ENCODE data around the gene KDM5B. TPM values are rescaled to one million over a fixed set of nuclear protein-coding genes. Genes with fewer than 3 reads are reported as not detected.
"Not testable (repeated sequence)": the region's sequence is repeated elsewhere in the genome, so short reads cannot be mapped to it uniquely, and the experiment has no call there.

KDM5B gene
- total RNA-seq, 3 donors from 2014 or later = 19.4 to 36.0 (median 28.9) TPM

DNA sequence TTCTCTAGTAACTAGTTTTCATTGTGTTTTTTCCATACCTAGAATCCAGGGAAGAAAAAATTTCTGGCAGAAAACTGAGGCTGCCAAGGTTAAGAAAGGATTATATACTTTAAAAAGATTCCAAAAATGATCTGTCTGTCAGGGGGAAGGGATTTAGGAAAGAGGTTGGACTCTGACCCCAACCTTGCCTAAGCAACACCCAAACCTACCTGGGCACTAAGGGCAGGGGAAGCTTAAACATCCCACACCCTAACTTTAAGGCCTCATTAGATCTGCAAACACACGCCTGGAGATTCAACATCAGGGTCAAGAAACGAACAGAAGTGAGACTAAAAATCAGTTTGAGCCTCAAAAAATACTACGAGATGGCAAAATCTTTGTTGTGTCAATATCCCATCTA, 19.4 kb downstream of the KDM5B start:
- no peak overlapping the region for H3K4me3 Mint-ChIP-seq
- peaks cover 19% of the 10 kb centered on the region for H3K4me1 Mint-ChIP-seq (ENCODE audit: low read depth)
- H3K9me3 Mint-ChIP-seq = no peaks in the 10 kb centered on the region
- H3K36me3 Mint-ChIP-seq (ENCODE audit: insufficient read depth) = peaks cover 3% of the 10 kb centered on the region
- DNase-seq (no peak), ATAC-seq (no peak)
- no peaks in the 10 kb centered on the region for H3K27me3 Mint-ChIP-seq (ENCODE audit: low read depth)

DNA sequence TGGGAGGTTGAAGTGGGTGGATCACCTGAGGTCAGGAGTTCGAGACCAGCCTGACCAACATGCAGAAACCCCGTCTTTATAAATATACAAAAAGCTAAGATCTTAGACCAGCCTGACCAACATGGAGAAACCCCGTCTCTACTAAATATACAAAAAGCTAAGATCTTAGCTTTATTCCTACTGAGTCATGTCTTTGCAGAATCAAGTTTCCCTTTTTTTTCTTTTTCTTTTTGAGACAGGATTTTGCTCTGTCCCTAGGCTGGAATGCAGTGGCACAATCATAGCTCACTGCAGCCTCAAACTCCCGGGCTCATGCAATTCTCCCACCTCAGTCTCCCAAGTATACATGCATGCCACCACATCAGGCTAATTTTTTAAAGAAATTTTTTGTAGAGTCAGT, 21.4 kb downstream of the KDM5B start:
- ATAC-seq = no peak
- peaks cover 17% of the 10 kb centered on the region for H3K4me1 Mint-ChIP-seq (ENCODE audit: low read depth)
- H3K4me3 Mint-ChIP-seq = no peak overlapping the region
- H3K36me3 Mint-ChIP-seq (ENCODE audit: insufficient read depth) = peaks cover 3% of the 10 kb centered on the region
- no peak for DNase-seq
- H3K27me3 Mint-ChIP-seq (ENCODE audit: low read depth) = no peaks in the 10 kb centered on the region
- H3K9me3 Mint-ChIP-seq = no peaks in the 10 kb centered on the region

DNA sequence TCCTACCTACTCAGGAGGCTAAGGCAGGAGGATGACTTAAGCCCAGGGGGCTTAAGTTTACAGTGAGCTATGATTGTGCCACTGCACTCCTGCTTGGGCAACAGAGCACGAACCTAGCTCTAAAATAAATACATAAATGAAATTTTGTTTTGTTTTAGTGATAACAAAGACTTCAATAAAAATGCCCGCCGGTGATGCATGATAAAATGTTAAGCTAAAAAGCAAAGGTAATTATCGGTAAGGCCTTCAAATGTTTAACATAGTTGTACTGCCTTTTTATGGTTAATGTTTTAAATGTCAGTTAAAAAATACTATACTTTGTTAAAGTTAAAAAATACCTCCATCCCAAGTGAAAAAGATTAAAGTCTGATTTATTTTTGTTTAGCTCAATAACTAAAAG, 27.0 kb downstream of the KDM5B start:
- H3K9me3 Mint-ChIP-seq = no peaks in the 10 kb centered on the region
- DNase-seq = no peak
- no peak for ATAC-seq
- H3K4me3 Mint-ChIP-seq = no peak overlapping the region
- no peaks in the 10 kb centered on the region for H3K27me3 Mint-ChIP-seq (ENCODE audit: low read depth)
- peaks cover 5% of the 10 kb centered on the region for H3K36me3 Mint-ChIP-seq (ENCODE audit: insufficient read depth)
- peaks cover 18% of the 10 kb centered on the region for H3K4me1 Mint-ChIP-seq (ENCODE audit: low read depth)

DNA sequence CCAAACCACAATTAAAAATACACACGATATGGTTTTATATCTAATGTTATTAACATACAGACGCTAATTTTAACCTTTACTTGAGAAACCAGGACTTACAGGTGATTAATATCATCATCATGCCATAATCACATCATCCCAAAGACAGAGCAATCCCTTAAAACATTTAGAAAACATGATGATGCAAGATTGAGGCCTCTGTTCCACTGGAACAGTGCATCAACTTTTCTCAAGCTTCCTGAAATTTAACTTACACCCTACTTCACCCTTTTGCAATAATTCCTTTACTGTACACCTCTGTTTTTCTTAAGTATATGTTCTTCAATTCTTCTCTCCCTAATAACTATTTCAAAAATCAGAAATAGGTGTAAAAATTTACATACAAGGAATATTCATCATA, 38.1 kb downstream of the KDM5B start:
- DNase-seq (no peak), ATAC-seq (no peak)
- Mint-ChIP-seq H3K4me1 (ENCODE audit: low read depth) (no peaks in the 10 kb centered on the region), H3K36me3 (ENCODE audit: insufficient read depth) (peaks cover 39% of the 10 kb centered on the region), H3K9me3 (no peaks in the 10 kb centered on the region), H3K4me3 (no peak overlapping the region), H3K27me3 (ENCODE audit: low read depth) (no peaks in the 10 kb centered on the region)

DNA sequence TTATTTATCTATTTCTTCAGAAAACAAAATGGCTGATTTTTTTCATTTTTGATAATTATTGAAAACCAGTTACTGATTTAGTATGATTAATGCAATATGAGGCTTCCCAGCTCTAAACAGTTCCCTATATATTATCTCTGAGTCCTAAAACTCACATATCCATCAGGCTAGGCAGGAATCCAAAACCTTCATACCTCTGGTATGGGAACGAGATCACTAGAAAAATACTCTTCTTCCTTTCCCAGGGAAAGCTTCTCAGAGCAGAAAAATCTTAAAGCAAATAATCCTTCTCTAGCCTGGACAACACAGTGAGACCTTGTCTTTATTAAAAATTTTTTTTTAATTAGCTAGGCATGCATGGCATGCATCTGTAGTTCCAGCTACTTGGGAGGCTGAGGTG, 42.5 kb downstream of the KDM5B start:
- no peak for ATAC-seq
- DNase-seq = no peak
- Mint-ChIP-seq H3K4me3 (no peak overlapping the region), H3K27me3 (ENCODE audit: low read depth) (no peaks in the 10 kb centered on the region), H3K36me3 (ENCODE audit: insufficient read depth) (peaks cover 35% of the 10 kb centered on the region), H3K9me3 (no peaks in the 10 kb centered on the region), H3K4me1 (ENCODE audit: low read depth) (no peaks in the 10 kb centered on the region)

DNA sequence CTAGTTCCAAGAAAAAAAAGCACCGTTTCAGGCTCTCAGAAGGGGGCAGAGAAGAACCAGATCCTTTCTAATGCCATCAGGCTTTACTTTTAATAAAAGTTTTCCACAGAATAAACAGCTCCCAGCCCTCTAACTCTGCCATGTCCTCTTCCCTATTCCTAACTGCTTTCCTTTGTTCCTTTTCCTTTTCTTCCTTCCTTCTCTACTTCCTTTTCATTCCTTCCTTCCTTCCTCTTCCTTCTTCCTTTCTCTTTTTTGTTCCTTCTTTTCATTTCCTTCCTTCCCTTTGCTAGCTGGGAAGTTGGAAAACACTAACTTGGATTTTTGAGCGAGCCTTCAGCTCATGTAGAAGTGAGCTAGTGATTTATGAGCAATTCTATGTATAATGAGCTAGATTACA, 46.2 kb downstream of the KDM5B start:
- Mint-ChIP-seq H3K4me1 (ENCODE audit: low read depth) (no peaks in the 10 kb centered on the region), H3K27me3 (ENCODE audit: low read depth) (no peaks in the 10 kb centered on the region), H3K9me3 (no peaks in the 10 kb centered on the region), H3K36me3 (ENCODE audit: insufficient read depth) (peaks cover 33% of the 10 kb centered on the region), H3K4me3 (no peak overlapping the region)
- ATAC-seq (no peak), DNase-seq (no peak)

DNA sequence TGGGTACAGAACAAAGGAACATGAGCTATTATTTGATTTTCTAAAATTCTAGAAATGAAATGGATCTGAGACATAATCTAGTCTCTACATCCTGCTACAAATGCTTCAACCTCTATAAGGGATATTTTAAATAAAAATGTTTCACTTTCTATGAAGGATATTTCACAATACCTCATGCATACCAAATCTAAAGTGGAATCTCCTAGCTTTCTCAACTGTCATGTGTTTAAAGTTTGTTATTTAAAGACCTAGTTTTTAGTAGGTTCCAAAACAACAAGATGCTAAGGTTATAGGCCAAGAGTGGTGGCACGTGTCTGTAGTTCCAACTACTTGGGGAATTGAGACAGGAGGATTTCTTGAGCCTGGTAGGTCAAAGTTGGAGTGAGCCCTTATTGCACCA, 47.6 kb downstream of the KDM5B start:
- no peak for ATAC-seq
- Mint-ChIP-seq H3K36me3 (ENCODE audit: insufficient read depth) (peaks cover 36% of the 10 kb centered on the region), H3K4me3 (no peak overlapping the region), H3K9me3 (no peaks in the 10 kb centered on the region), H3K27me3 (ENCODE audit: low read depth) (no peaks in the 10 kb centered on the region), H3K4me1 (ENCODE audit: low read depth) (no peaks in the 10 kb centered on the region)
- DNase-seq = no peak

DNA sequence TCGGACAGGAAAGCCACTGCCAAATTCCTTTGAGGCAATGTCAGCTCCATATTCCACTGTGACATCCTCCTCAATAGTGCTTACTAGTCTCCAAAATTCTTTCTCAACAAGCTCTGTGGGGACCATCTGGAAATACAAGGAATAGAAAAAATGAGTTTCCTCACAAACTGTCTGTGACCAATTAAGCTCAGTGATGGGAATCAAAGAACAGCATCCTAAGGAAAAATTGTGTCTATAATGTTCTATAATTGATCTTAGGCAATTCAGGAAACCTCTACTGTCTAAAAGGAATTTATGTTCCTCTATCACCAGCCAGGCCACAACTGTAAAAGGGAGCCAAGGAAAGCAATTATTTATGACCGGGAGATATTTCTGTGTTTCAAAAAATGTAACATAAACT, 51.8 kb downstream of the KDM5B start:
- Mint-ChIP-seq H3K4me1 (ENCODE audit: low read depth) (no peaks in the 10 kb centered on the region), H3K36me3 (ENCODE audit: insufficient read depth) (peaks cover 36% of the 10 kb centered on the region), H3K4me3 (no peak overlapping the region), H3K27me3 (ENCODE audit: low read depth) (no peaks in the 10 kb centered on the region), H3K9me3 (no peaks in the 10 kb centered on the region)
- no peak for DNase-seq
- no peak for ATAC-seq

DNA sequence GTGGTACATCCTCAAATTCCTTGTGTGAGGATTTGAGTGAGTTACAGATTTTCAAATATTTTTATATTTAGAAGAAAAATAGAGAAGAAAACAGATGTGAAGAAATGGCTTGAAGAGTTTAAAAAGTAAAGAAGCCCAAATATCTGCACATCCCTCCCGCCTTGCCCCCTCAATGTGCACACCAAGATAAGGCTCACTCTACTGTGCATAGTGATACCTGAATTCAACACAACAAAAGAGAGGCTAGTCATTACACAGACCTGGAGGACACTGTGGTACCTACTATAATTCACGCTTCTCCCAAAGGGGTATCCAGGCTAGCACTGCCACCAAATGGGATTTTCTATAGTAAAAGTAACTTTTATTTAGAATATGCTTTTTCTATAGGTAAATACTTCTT, 53.9 kb downstream of the KDM5B start:
- H3K4me1 Mint-ChIP-seq (ENCODE audit: low read depth) = no peaks in the 10 kb centered on the region
- DNase-seq = no peak
- H3K27me3 Mint-ChIP-seq (ENCODE audit: low read depth) = no peaks in the 10 kb centered on the region
- H3K36me3 Mint-ChIP-seq (ENCODE audit: insufficient read depth) = peaks cover 41% of the 10 kb centered on the region
- no peak for ATAC-seq
- H3K9me3 Mint-ChIP-seq = no peaks in the 10 kb centered on the region
- no peak overlapping the region for H3K4me3 Mint-ChIP-seq

DNA sequence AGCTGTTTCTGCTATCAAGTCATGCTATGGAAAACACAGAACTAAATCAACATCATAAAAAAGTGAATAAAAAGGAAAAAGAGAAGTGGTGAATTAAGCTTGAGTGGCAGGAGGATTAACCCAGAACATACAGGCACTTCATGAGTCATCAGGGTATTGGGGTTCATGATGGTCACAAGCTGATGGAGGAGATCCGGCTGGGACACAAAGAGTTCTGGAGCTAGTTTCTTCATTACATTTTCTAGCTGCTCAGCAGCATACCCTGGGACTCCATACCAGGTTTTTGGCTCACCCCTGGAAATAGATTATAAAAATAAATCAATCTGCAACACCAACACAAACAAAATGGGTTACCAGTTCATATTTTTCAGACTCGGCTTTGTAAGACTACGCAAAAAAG, 55.4 kb downstream of the KDM5B start:
- ATAC-seq (no peak), DNase-seq (no peak)
- peaks cover 45% of the 10 kb centered on the region for H3K36me3 Mint-ChIP-seq (ENCODE audit: insufficient read depth)
- no peaks in the 10 kb centered on the region for H3K9me3 Mint-ChIP-seq
- no peak overlapping the region for H3K4me3 Mint-ChIP-seq
- no peaks in the 10 kb centered on the region for H3K27me3 Mint-ChIP-seq (ENCODE audit: low read depth)
- no peaks in the 10 kb centered on the region for H3K4me1 Mint-ChIP-seq (ENCODE audit: low read depth)

DNA sequence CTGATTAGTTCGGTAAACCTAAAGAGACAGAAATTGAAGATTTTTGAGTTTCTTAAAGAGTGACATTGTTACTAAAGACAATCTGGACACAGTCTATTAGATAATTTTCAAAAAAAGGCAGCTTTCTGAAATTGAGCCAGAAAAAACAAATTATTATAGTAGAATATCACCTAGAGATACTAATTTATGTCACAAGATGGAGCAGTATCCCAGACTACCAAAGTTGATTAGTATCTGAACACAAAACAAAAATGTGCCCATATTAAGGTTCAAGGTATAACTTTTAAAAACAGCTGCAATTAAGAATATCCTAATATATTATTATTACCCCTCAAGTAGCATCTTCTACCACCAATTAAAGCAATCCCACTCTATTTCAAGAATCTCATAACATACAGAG, 57.5 kb downstream of the KDM5B start:
- H3K36me3 Mint-ChIP-seq (ENCODE audit: insufficient read depth) = peaks cover 43% of the 10 kb centered on the region
- H3K9me3 Mint-ChIP-seq = no peaks in the 10 kb centered on the region
- H3K27me3 Mint-ChIP-seq (ENCODE audit: low read depth) = no peaks in the 10 kb centered on the region
- no peak overlapping the region for H3K4me3 Mint-ChIP-seq
- ATAC-seq = no peak
- no peaks in the 10 kb centered on the region for H3K4me1 Mint-ChIP-seq (ENCODE audit: low read depth)
- DNase-seq = no peak

DNA sequence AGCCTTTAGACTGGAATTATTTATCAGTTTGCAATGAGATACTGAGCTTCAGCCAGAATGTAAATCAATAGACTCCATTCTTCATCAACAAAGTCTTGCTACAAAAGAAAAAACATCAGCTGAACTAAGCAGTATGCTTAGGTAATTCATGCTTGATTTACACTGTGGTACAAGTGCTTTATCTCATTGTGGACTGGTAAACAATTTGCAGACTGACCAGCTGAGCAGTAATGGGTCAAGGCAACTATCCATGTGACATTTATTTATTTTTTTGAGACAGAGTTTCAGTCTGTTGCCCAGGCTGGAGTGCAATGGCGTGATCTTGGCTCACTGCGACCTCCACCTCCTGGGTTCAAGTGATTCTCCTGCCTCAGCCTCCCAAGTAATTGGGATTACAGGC, 58.2 kb downstream of the KDM5B start:
- DNase-seq (no peak), ATAC-seq (no peak)
- H3K9me3 Mint-ChIP-seq = peaks cover under 1% of the 10 kb centered on the region
- H3K36me3 Mint-ChIP-seq (ENCODE audit: insufficient read depth) = peaks cover 47% of the 10 kb centered on the region
- no peaks in the 10 kb centered on the region for H3K4me1 Mint-ChIP-seq (ENCODE audit: low read depth)
- no peaks in the 10 kb centered on the region for H3K27me3 Mint-ChIP-seq (ENCODE audit: low read depth)
- no peak overlapping the region for H3K4me3 Mint-ChIP-seq

DNA sequence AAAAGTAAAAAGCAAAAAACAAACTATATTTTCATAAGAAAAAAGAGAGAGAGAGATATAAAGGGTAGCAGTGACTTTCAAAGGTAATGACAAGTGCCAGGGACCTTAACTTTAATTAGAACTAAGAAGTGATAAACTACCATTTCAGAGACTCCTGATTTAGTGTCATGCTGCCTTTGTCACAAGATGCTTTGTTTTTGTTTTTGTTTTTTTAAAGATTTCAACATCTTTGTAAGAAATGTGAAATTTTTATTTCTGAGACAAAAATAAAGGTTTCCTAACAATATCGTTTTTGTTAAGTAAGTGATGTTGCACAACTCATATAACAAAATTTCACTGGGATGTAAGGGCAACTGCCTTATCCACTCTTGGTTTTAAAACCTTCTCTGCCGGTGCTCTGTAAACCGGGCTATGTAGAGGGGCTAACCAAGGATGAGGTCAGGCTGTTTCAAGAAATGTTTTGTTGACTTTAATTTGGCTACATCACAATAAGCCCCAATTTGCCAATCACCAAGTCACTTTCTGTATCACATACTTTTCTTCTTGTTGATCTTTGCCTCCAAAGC, 62.8 kb downstream of the KDM5B start:
- Mint-ChIP-seq H3K4me3 (no peak overlapping the region), H3K4me1 (ENCODE audit: low read depth) (no peaks in the 10 kb centered on the region), H3K36me3 (ENCODE audit: insufficient read depth) (peaks cover 69% of the 10 kb centered on the region), H3K27me3 (ENCODE audit: low read depth) (no peaks in the 10 kb centered on the region), H3K9me3 (peaks cover 4% of the 10 kb centered on the region)
- DNase-seq (no peak), ATAC-seq (no peak)

DNA sequence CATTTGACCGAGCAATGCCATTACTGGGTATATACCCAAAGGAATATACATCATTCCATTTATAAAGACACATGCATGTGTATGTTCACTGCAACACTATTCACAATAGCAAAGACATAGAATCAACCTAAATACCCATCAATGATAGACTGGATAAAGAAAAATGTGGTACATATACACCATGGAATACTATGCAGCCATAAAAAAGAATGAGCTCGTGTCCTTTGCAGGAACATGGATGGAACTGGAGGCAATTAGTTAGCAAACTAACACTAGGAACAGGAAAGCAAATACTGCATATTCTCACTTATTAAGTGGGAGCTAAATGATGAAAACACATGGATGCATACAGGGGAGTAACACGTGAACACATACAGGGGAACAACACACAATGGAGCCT, 63.5 kb downstream of the KDM5B start:
- peaks cover 68% of the 10 kb centered on the region for H3K36me3 Mint-ChIP-seq (ENCODE audit: insufficient read depth)
- H3K9me3 Mint-ChIP-seq; H3K27me3 Mint-ChIP-seq (ENCODE audit: low read depth); ATAC-seq; DNase-seq; H3K4me3 Mint-ChIP-seq; H3K4me1 Mint-ChIP-seq (ENCODE audit: low read depth): not testable (repeated sequence)

DNA sequence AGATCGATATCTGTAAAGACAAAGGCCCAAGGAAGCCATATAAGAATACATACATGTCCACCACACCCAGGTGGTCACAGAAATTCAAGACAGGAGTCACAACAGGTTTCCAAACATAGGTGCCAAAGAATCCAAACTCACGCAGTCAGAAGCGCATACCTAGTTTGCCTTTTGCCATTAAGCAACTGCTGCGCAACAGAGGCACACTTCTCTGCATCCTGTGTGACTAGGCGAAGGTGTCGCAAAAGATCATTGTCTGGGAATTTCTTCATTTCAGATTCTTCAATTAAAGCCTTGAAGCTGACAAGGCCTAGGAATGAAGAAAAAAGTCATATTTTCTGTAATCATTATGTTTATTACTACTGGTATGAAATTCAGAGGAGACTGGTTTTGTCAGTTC, 65.7 kb downstream of the KDM5B start:
- H3K4me3 Mint-ChIP-seq = no peak overlapping the region
- H3K27me3 Mint-ChIP-seq (ENCODE audit: low read depth) = no peaks in the 10 kb centered on the region
- H3K4me1 Mint-ChIP-seq (ENCODE audit: low read depth) = no peaks in the 10 kb centered on the region
- ATAC-seq (no peak), DNase-seq (no peak)
- H3K36me3 Mint-ChIP-seq (ENCODE audit: insufficient read depth) = peaks cover 64% of the 10 kb centered on the region
- peaks cover 4% of the 10 kb centered on the region for H3K9me3 Mint-ChIP-seq

DNA sequence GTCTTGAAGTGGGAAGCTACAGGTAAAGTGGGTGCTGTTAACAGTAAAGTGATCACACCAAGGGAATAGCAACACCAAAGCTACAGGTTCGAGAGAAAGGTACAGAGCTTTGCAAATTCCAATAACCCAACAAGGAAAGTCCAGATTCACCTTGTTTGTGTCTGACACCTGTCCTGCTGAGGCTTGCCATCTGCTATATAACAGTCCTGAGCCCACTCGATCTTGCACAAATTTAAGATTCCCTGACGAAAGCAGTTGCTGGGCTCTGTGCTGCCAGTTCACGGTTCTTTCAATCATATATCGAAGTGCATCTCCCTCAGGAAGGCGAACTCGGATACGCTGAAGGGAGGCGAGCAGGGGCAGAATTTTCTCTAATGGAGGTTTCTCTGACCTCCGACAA, 75.0 kb downstream of the KDM5B start:
- no peak for DNase-seq
- no peak for ATAC-seq
- Mint-ChIP-seq H3K4me1 (ENCODE audit: low read depth) (no peaks in the 10 kb centered on the region), H3K9me3 (no peaks in the 10 kb centered on the region), H3K4me3 (no peak overlapping the region), H3K36me3 (ENCODE audit: insufficient read depth) (peaks cover 73% of the 10 kb centered on the region), H3K27me3 (ENCODE audit: low read depth) (no peaks in the 10 kb centered on the region)
